A549 (cell line): ENCODE data around the gene CRACDL. TPM values are rescaled to one million over a fixed set of nuclear protein-coding genes. Genes with fewer than 3 reads are reported as not detected.
A peak's percentile ranks its signal among the peaks of the same experiment; 100 is the strongest.

Source experiments
- ATAC-seq, 2 experiments: fragments of 200-7000 bp in 1 of 2; fragments of >200 bp in 1 of 2; cut with Nextera tagmentation in 1 of 2; cut with Tn5 transposase in 1 of 2; 3 replicates each; pipeline versions ENCODE4 v1.8.0 to v1.9.1; 2018 to 2020; ENCODE audit warnings: mild to moderate bottlenecking in 1 of 2, moderate library complexity in 1 of 2
- CTCF ChIA-PET: fragments of 300-600 bp; sonication (Branson Sonifier 250); formaldehyde crosslinking; extraction: SDS; loops from one replicate; lab custom pipeline; 2021; ENCODE audit warnings: antibody characterized with exemption, inconsistent platforms; lab: Yijun Ruan, JAX
- POLR2A ChIA-PET: fragments of 350-600 bp; formaldehyde crosslinking; extraction: SDS; loops from one replicate; lab custom pipeline; 2021; ENCODE audit warnings: antibody characterized with exemption, inconsistent platforms; lab: Yijun Ruan, JAX
- DNase-seq, 2 experiments: peaks; one replicate each; pipeline versions ENCODE4 v3.0.0 to v3.0.0-alpha.2; 2011 to 2016; ENCODE audit warnings: low read depth in 1 of 2, low spot score in 1 of 2
- FAIRE-seq: peaks from 2 replicates; lab custom pipeline; 2011; peaks lifted over from hg19 to GRCh38; lab: Jason Lieb, UNC
- H3K27ac ChIP-seq, 2 experiments: fragments of >200 bp; sonication (Bioruptor Twin); formaldehyde crosslinking; 3 replicates each; pipeline ENCODE4 v1.5.1; 2016 to 2017
- H3K4me1 ChIP-seq: fragments of >200 bp; sonication (Bioruptor Twin); formaldehyde crosslinking; 3 replicates; pipeline ENCODE4 v1.6.1; 2016
- H3K4me2 ChIP-seq: fragments of >200 bp; sonication (Bioruptor Twin); formaldehyde crosslinking; 3 replicates; pipeline ENCODE4 v1.6.1; 2016
- H3K4me3 ChIP-seq: fragments of >200 bp; sonication (Bioruptor Twin); formaldehyde crosslinking; 3 replicates; pipeline ENCODE4 v1.5.1; 2016
- H3K9me3 ChIP-seq: fragments of >200 bp; sonication (Bioruptor Twin); formaldehyde crosslinking; 3 replicates; pipeline ENCODE4 v1.6.1; 2016
- ATOH8 ChIP-seq: fragments of 250-450 bp; sonication (Bioruptor Pico); IDR thresholded peaks from 2 replicates; pipeline ENCODE4 v1.5.0; 2020; ENCODE audit warnings: low read depth, mild to moderate bottlenecking, moderate library complexity
- BCL3 ChIP-seq: fragments of >200 bp; sonication (Bioruptor Twin); formaldehyde crosslinking; IDR thresholded peaks from 3 replicates; pipeline ENCODE4 v1.6.1; 2016
- BHLHE40 ChIP-seq: IDR thresholded peaks from 2 replicates; pipeline ENCODE4 v1.6.1; 2012; ENCODE audit warnings: low read depth, low read length, inconsistent platforms
- CBX8 ChIP-seq: fragments of 200-600 bp; sonication (generic); IDR thresholded peaks from 2 replicates; pipeline ENCODE4 v1.6.1; 2016
- CHD2 ChIP-seq: fragments of 150-350 bp; IDR thresholded peaks from 2 replicates; pipeline ENCODE4 v1.6.1; 2014; ENCODE audit warnings: low read length; ENCODE audit not compliant: partially characterized antibody
- CHD4 ChIP-seq: fragments of 200-600 bp; sonication (generic); IDR thresholded peaks from 2 replicates; pipeline ENCODE4 v1.6.1; 2016; ENCODE audit warnings: antibody characterized with exemption, mild to moderate bottlenecking, borderline replicate concordance
- CTCF ChIP-seq: fragments of >200 bp; sonication (Bioruptor Twin); formaldehyde crosslinking; IDR thresholded peaks from 3 replicates; pipeline ENCODE4 v1.5.1; 2016
- E2F6 ChIP-seq: IDR thresholded peaks from 2 replicates; pipeline ENCODE4 v1.6.1; 2012; ENCODE audit warnings: low read depth, borderline replicate concordance
- EP300 ChIP-seq, 2 experiments: fragments of >200 bp; sonication (Bioruptor Twin); formaldehyde crosslinking; IDR thresholded peaks; 2 replicates in 1 of 2; 3 replicates in 1 of 2; pipeline ENCODE4 v1.6.1; 2016 to 2017
- ESRRA ChIP-seq: fragments of 150-350 bp; IDR thresholded peaks from 2 replicates; pipeline ENCODE4 v1.6.1; 2014; ENCODE audit warnings: mild to moderate bottlenecking, low read length, borderline replicate concordance
- HOXA7 ChIP-seq: fragments of 250-450 bp; sonication (Bioruptor Pico); IDR thresholded peaks from 2 replicates; pipeline ENCODE4 v1.5.0; 2020; ENCODE audit warnings: mild to moderate bottlenecking, moderate library complexity
- JUN ChIP-seq, 2 experiments: fragments of >200 bp; sonication (Bioruptor Twin); formaldehyde crosslinking; IDR thresholded peaks; 2 replicates in 1 of 2; 3 replicates in 1 of 2; pipeline ENCODE4 v1.6.1; 2016 to 2017
- KDM1A ChIP-seq: fragments of 200-600 bp; sonication (generic); IDR thresholded peaks from 2 replicates; pipeline ENCODE4 v1.6.1; 2016; ENCODE audit warnings: low read depth, mild to moderate bottlenecking
- MAZ ChIP-seq: fragments of 150-350 bp; IDR thresholded peaks from 2 replicates; pipeline ENCODE4 v1.6.1; 2014; ENCODE audit warnings: antibody characterized with exemption, low read depth, low read length, borderline replicate concordance
- MYC ChIP-seq: IDR thresholded peaks from 2 replicates; pipeline ENCODE4 v1.6.1; 2012; ENCODE audit warnings: mild to moderate bottlenecking, inconsistent platforms, low read length, improper control_type of control experiment, borderline replicate concordance
- NPAS2 ChIP-seq: fragments of 250-450 bp; sonication (Bioruptor Pico); IDR thresholded peaks from 2 replicates; pipeline ENCODE4 v1.8.0; 2022; ENCODE audit warnings: mild to moderate bottlenecking, moderate library complexity, borderline replicate concordance
- PBX3 ChIP-seq: IDR thresholded peaks from 2 replicates; pipeline ENCODE4 v1.6.1; 2012
- PHF8 ChIP-seq: fragments of 200-600 bp; sonication (generic); IDR thresholded peaks from 2 replicates; pipeline ENCODE4 v1.6.1; 2016; ENCODE audit warnings: low read depth, mild to moderate bottlenecking, antibody characterized with exemption, moderate library complexity, borderline replicate concordance
- RARB ChIP-seq: fragments of 250-450 bp; sonication (Bioruptor Pico); IDR thresholded peaks from 2 replicates; pipeline ENCODE4 v1.8.0; 2021; ENCODE audit warnings: mild to moderate bottlenecking, moderate library complexity
- REST ChIP-seq: fragments of 200-600 bp; sonication (generic); IDR thresholded peaks from 2 replicates; pipeline ENCODE4 v1.6.1; 2016; ENCODE audit warnings: antibody characterized with exemption, mild to moderate bottlenecking, moderate library complexity
- TFCP2L1 ChIP-seq: fragments of 250-450 bp; sonication (Bioruptor Pico); IDR thresholded peaks from 2 replicates; pipeline ENCODE4 v1.5.0; 2021; ENCODE audit warnings: mild to moderate bottlenecking
- USF2 ChIP-seq: fragments of 450-650 bp; IDR thresholded peaks from 2 replicates; pipeline ENCODE4 v1.6.1; 2014; ENCODE audit warnings: antibody characterized with exemption
- ZC3H11A ChIP-seq: fragments of 450-650 bp; IDR thresholded peaks from 2 replicates; pipeline ENCODE4 v1.6.1; 2014; ENCODE audit warnings: antibody characterized with exemption, mild to moderate bottlenecking
- ZNF302 ChIP-seq: fragments of 250-450 bp; sonication (Bioruptor Pico); IDR thresholded peaks from 2 replicates; pipeline ENCODE4 v1.9.0; 2021; ENCODE audit warnings: inconsistent platforms, mild to moderate bottlenecking, moderate library complexity
- WGBS: methylation state at CpG from one replicate; pipeline ENCODE4 v1.1.6; 2017; ENCODE audit errors: missing lambda C conversion rate; 5-methylcytosine and 5-hydroxymethylcytosine counted together
- polyA plus RNA-seq, 4 experiments: library from polyadenylated mRNA; depleted of rRNA in 3 of 4; stranded (reverse); fragments of >200 nt; fragmentation: RNase III in 1 of 4; extraction: RNeasy Plus Mini Kit Qiagen cat#74134 plus additional on column Dnase treatment in 1 of 4; gene quantifications; 2 replicates in 3 of 4; 3 replicates in 1 of 4; pipeline ENCODE4 v1.2.3, GENCODE V29; 2011 to 2017

CRACDL gene
- polyA plus RNA-seq, 2 of the 4 experiments (the other 2 are of a cell fraction): 0.21 to 0.36 TPM

- H3K4me3 ChIP-seq: no peak overlapping the region
- FAIRE-seq: no peak
- ChIA-PET CTCF (no interaction called here), POLR2A (no interaction called here)
- H3K27ac ChIP-seq: no peak overlapping the region
- H3K9me3 ChIP-seq: no peaks in the 10 kb centered on the region
- H3K4me1 ChIP-seq: peaks cover 10% of the 10 kb centered on the region; the same call in 1 of the 3 replicates
- no peak for TF ChIP-seq TFCP2L1 (CRISPR knock-in tag)
- TF ChIP-seq USF2: no peak
- no peak for TF ChIP-seq BCL3
- no peak for TF ChIP-seq E2F6
- TF ChIP-seq RARB (CRISPR knock-in tag): no peak
- TF ChIP-seq NPAS2 (CRISPR knock-in tag): no peak
- DNase-seq: no peak
- H3K4me2 ChIP-seq: no peak overlapping the region
- WGBS: 79% methylated on average over 10 of the region's 10 CpGs
- ATAC-seq: no peak
These were observed 67.3 kb downstream of the CRACDL start for GRCh38 chr2:98868548-98869271.

GRCh38 chr2:98867539-98868309, 68.3 kb downstream of the CRACDL start:
- no peak for ATAC-seq
- no peaks in the 10 kb centered on the region for H3K9me3 ChIP-seq
- TF ChIP-seq JUN (IDR thresholded peaks at IDR 0.05) (no peak), CHD2 (no peak), REST (no peak), CHD4 (no peak), ZC3H11A (no peak), PBX3 (no peak), PHF8 (no peak), NPAS2 (CRISPR knock-in tag) (no peak), CBX8 (no peak), HOXA7 (CRISPR knock-in tag) (no peak), BHLHE40 (no peak), ZNF302 (no peak), ATOH8 (no peak), CTCF (no peak), ESRRA (no peak), EP300 (IDR thresholded peaks at IDR 0.05) (no peak), MYC (no peak), MAZ (no peak), KDM1A (no peak)
- TF ChIP-seq, all 56 proteins: peak for 0
- DNase-seq (peak in 1 of 2 experiments; percentile 11), FAIRE-seq (no peak)
- Histone ChIP-seq H3K4me2 (no peak overlapping the region), H3K27ac (no peak overlapping the region), H3K4me1 (peaks cover 10% of the 10 kb centered on the region; the same call in 1 of the 3 replicates), H3K4me3 (no peak overlapping the region)
- 48% methylated on average over 7 of the region's 7 CpGs for WGBS
- POLR2A ChIA-PET: no interaction called here
- CTCF ChIA-PET: interaction anchor here (0.6 kb wide), 1 partner anchor 646 kb away, joined by 4 read pairs; no protein-coding TSS in a partner anchor
